Hepatocyte (in vitro differentiated cells): Measurements from ENCODE around the gene PIP5K1C. TPM values are rescaled to one million over a fixed set of nuclear protein-coding genes. Genes with fewer than 3 reads are reported as not detected.

Experiments used
- DNase-seq: peaks from one replicate; pipeline ENCODE4 v3.0.0-alpha.2; 2016; ENCODE audit warnings: low spot score
- H2AFZ ChIP-seq: fragments of 200-600 bp; sonication (generic); 2 replicates; pipeline ENCODE4 v1.6.0; 2016; ENCODE audit warnings: antibody characterized with exemption, mild to moderate bottlenecking
- H3K27ac ChIP-seq: fragments of 200-600 bp; sonication (generic); 2 replicates; pipeline ENCODE4 v1.5.1; 2016; ENCODE audit warnings: mild to moderate bottlenecking
- H3K27me3 ChIP-seq: fragments of 200-600 bp; sonication (generic); 2 replicates; pipeline ENCODE4 v1.6.1; 2016
- H3K36me3 ChIP-seq: fragments of 200-600 bp; sonication (generic); replicated peaks from 2 replicates; pipeline ENCODE4 v1.5.1; 2016; ENCODE audit warnings: low read depth; ENCODE audit not compliant: insufficient read depth
- H3K4me1 ChIP-seq: fragments of 200-600 bp; sonication (generic); 2 replicates; pipeline ENCODE4 v1.5.1; 2016; ENCODE audit warnings: mild to moderate bottlenecking, moderate library complexity; ENCODE audit not compliant: insufficient read depth
- H3K4me2 ChIP-seq: fragments of 200-600 bp; sonication (generic); 2 replicates; pipeline ENCODE4 v1.6.0; 2016
- H3K4me3 ChIP-seq: fragments of 200-600 bp; sonication (generic); 2 replicates; pipeline ENCODE4 v1.5.1; 2016; ENCODE audit warnings: mild to moderate bottlenecking
- H3K79me2 ChIP-seq: fragments of 200-600 bp; sonication (generic); 2 replicates; pipeline ENCODE4 v1.6.0; 2017; ENCODE audit warnings: mild to moderate bottlenecking
- H3K9me2 ChIP-seq: fragments of 200-600 bp; sonication (generic); replicated peaks from 2 replicates; pipeline ENCODE4 v1.6.0; 2017; ENCODE audit warnings: mild to moderate bottlenecking; ENCODE audit not compliant: insufficient read depth
- H3K9me3 ChIP-seq: fragments of 200-600 bp; sonication (generic); 2 replicates; pipeline ENCODE4 v1.5.1; 2016; ENCODE audit warnings: low read depth, mild to moderate bottlenecking
- H4K20me1 ChIP-seq: fragments of 200-600 bp; sonication (generic); 2 replicates; pipeline ENCODE4 v1.6.0; 2016; ENCODE audit warnings: mild to moderate bottlenecking; ENCODE audit not compliant: insufficient read depth, poor library complexity, severe bottlenecking
- CTCF ChIP-seq: fragments of 200-600 bp; sonication (generic); IDR thresholded peaks from 2 replicates; pipeline ENCODE4 v1.5.1; 2016; ENCODE audit warnings: antibody characterized with exemption, mild to moderate bottlenecking; ENCODE audit not compliant: poor library complexity
- EZH2 ChIP-seq: fragments of 200-600 bp; sonication (generic); IDR thresholded peaks from 2 replicates; pipeline ENCODE4 v1.6.1; 2016; ENCODE audit warnings: antibody characterized with exemption, mild to moderate bottlenecking, borderline replicate concordance
- EZH2phosphoT487 ChIP-seq: fragments of 200-600 bp; sonication (generic); IDR thresholded peaks from one replicate; pipeline ENCODE4 v1.6.1; 2018; ENCODE audit warnings: antibody characterized with exemption, mild to moderate bottlenecking, low read depth, moderate library complexity; ENCODE audit not compliant: unreplicated experiment, severe bottlenecking
- WGBS: methylation state at CpG from one replicate; pipeline ENCODE4 v1.1.6; 2016; ENCODE audit warnings: low lambda C conversion rate; ENCODE audit errors: missing lambda C conversion rate; 5-methylcytosine and 5-hydroxymethylcytosine counted together
- polyA plus RNA-seq: library from polyadenylated mRNA; unstranded; fragments of >200 nt; fragmentation: Nextera tagmentation; extraction: Ambion mirVana; gene quantifications from 2 replicates; pipeline ENCODE4 v1.2.1, GENCODE V29; 2016
- total RNA-seq: library from RNA; depleted of rRNA; stranded (reverse); fragments of >200 nt; gene quantifications from 2 replicates; pipeline ENCODE4 v1.2.3, GENCODE V29; 2014

The PIP5K1C gene
- total and polyA plus RNA-seq, 2 experiments from 2014 or later: 20.7 to 37.1 TPM

GRCh38 chr19:3655402-3656072, 44.7 kb downstream of the PIP5K1C start:
- peak overlapping the region; percentile 82 for H3K27ac ChIP-seq
- H3K4me1 ChIP-seq: no peaks in the 10 kb centered on the region
- no peaks in the 10 kb centered on the region for H3K79me2 ChIP-seq
- 87% methylated on average over 23 of the region's 25 CpGs for WGBS
- no peak overlapping the region for H3K4me3 ChIP-seq
- no peaks in the 10 kb centered on the region for H3K27me3 ChIP-seq
- no peaks in the 10 kb centered on the region for H3K9me3 ChIP-seq
- H3K9me2 ChIP-seq: no peaks in the 10 kb centered on the region
- no peaks in the 10 kb centered on the region for H3K36me3 ChIP-seq
- DNase-seq: peak; percentile 76
- no peak overlapping the region for H3K4me2 ChIP-seq
- H4K20me1 ChIP-seq: no peaks in the 10 kb centered on the region
- H2AFZ ChIP-seq: no peak overlapping the region
- TF ChIP-seq EZH2: no peak

DNA sequence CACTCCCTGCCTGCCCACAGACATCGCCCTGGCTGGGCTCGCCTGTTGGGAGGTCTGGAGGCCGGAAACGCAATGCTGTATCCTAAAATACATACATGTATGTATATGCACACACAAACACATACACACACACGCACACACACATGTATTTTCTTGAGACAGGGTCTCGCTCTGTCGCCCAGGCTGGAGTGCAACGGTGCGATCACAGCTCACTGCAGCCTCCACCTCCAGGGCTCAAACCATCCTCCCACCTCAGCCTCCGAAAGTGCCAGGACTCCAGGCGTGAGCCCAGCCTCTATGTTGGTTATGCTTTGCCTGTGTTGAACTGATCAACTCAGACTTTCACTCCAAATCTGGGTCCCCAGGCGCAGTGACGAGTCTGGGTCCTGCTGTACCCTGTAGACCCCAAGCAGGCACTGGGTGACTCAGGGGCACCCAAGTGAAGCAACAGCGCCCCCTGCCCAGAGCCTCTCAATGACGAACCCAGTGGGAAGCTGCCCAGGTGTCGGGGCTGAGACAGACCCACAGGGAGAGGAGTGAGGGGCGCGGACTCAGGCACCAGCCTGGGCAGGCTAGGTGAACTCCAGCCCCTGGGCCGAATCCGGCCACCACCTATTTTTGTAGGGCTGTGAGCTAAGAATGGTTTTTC, 46.3 kb downstream of the PIP5K1C start:
- no peak overlapping the region for H3K4me2 ChIP-seq
- H3K27me3 ChIP-seq: no peaks in the 10 kb centered on the region
- H3K9me2 ChIP-seq: no peaks in the 10 kb centered on the region
- no peaks in the 10 kb centered on the region for H3K4me1 ChIP-seq
- DNase-seq: no peak
- H3K36me3 ChIP-seq: no peaks in the 10 kb centered on the region
- H3K79me2 ChIP-seq: no peaks in the 10 kb centered on the region
- H3K27ac ChIP-seq: no peak overlapping the region
- H2AFZ ChIP-seq: no peak overlapping the region
- no peak for TF ChIP-seq EZH2phosphoT487
- no peak for TF ChIP-seq CTCF
- TF ChIP-seq EZH2: no peak
- no peaks in the 10 kb centered on the region for H3K9me3 ChIP-seq
- WGBS: 97% methylated on average over 20 of the region's 20 CpGs
- H4K20me1 ChIP-seq: no peaks in the 10 kb centered on the region
- no peak overlapping the region for H3K4me3 ChIP-seq

GRCh38 chr19:3653081-3653795, 47.0 kb downstream of the PIP5K1C start:
- no peaks in the 10 kb centered on the region for H3K79me2 ChIP-seq
- 97% methylated on average over 32 of the region's 37 CpGs for WGBS
- H3K36me3 ChIP-seq: no peaks in the 10 kb centered on the region
- no peak overlapping the region for H3K4me2 ChIP-seq
- H3K27me3 ChIP-seq: no peaks in the 10 kb centered on the region
- no peak overlapping the region for H3K27ac ChIP-seq
- DNase-seq: no peak
- H3K4me1 ChIP-seq: no peaks in the 10 kb centered on the region
- no peaks in the 10 kb centered on the region for H3K9me2 ChIP-seq
- no peak overlapping the region for H3K4me3 ChIP-seq
- no peak overlapping the region for H2AFZ ChIP-seq
- H3K9me3 ChIP-seq: no peaks in the 10 kb centered on the region
- TF ChIP-seq CTCF (no peak), EZH2 (no peak), EZH2phosphoT487 (no peak)
- no peaks in the 10 kb centered on the region for H4K20me1 ChIP-seq

GRCh38 chr19:3652422-3652821, 47.8 kb downstream of the PIP5K1C start:
- Histone ChIP-seq H4K20me1 (no peaks in the 10 kb centered on the region), H2AFZ (no peak overlapping the region), H3K79me2 (no peaks in the 10 kb centered on the region), H3K4me1 (no peaks in the 10 kb centered on the region), H3K4me3 (no peak overlapping the region), H3K36me3 (no peaks in the 10 kb centered on the region), H3K27ac (no peak overlapping the region), H3K4me2 (no peak overlapping the region), H3K9me3 (no peaks in the 10 kb centered on the region), H3K27me3 (no peaks in the 10 kb centered on the region), H3K9me2 (no peaks in the 10 kb centered on the region)
- no peak for DNase-seq
- TF ChIP-seq EZH2 (no peak), EZH2phosphoT487 (no peak), CTCF (no peak)
- 98% methylated on average over 14 of the region's 14 CpGs for WGBS
